Erythroblast (primary cell): ENCODE measurements around the gene OAS3.

Experiments
- GATA1 ChIP-seq: IDR thresholded peaks from 2 replicates; pipeline ENCODE4 v1.6.1; 2011; ENCODE audit warnings: low read depth, mild to moderate bottlenecking, control low read depth, low read length, moderate library complexity
- POLR2A ChIP-seq: IDR thresholded peaks from 2 replicates; pipeline ENCODE4 v1.6.1; 2011; ENCODE audit warnings: mild to moderate bottlenecking, low read length

- TF ChIP-seq POLR2A: no peak
- TF ChIP-seq GATA1: no peak
Measured at GRCh38 chr12:112907415-112908157, 30.7 kb upstream of the OAS3 start.
